Measurements from ENCODE around the gene SSH2. TPM values are rescaled to one million over a fixed set of nuclear protein-coding genes. Genes with fewer than 3 reads are reported as not detected.
A peak's percentile ranks its signal among the peaks of the same experiment; 100 is the strongest.

The SSH2 gene
- total RNA-seq, 1 experiment from 2014 or later, result 8.5 TPM

- Histone ChIP-seq H3K9me3 (ENCODE audit: low read length) (no peaks in the 10 kb centered on the region), H3K79me2 (ENCODE audit: low read length) (no peaks in the 10 kb centered on the region), H4K20me1 (ENCODE audit: low read length) (no peaks in the 10 kb centered on the region), H3K27me3 (ENCODE audit: low read length) (no peaks in the 10 kb centered on the region), H3F3A (ENCODE audit: low read length, unreplicated experiment) (no peaks in the 10 kb centered on the region), H3K36me3 (ENCODE audit: low read depth, low read length) (no peaks in the 10 kb centered on the region), H3K4me3 (ENCODE audit: low read length) (no peak overlapping the region), H3K4me1 (ENCODE audit: insufficient read depth, low read length) (peaks cover 26% of the 10 kb centered on the region), H3K9me2 (replicated peaks; ENCODE audit: low read length) (no peaks in the 10 kb centered on the region), H3K4me2 (ENCODE audit: low read length) (no peak overlapping the region), H2AFZ (ENCODE audit: low read length) (no peak overlapping the region), H3K9ac (ENCODE audit: low read length) (no peak overlapping the region), H3K27ac (ENCODE audit: low read length) (no peak overlapping the region)
- ChIA-PET CTCF (no interaction called here), POLR2A (ENCODE audit: unreplicated experiment) (interaction anchor here (0.6 kb wide), 1 partner anchor 195 kb away, joined by 4 read pairs; no protein-coding TSS in a partner anchor)
- TF ChIP-seq EZH2 (IDR thresholded peaks at IDR 0.05; ENCODE audit: low read length, unreplicated experiment) (no peak), EZH2phosphoT487 (IDR thresholded peaks at IDR 0.05; ENCODE audit: borderline replicate concordance, low read length) (no peak)
- TF ChIP-seq, protein P1, sequence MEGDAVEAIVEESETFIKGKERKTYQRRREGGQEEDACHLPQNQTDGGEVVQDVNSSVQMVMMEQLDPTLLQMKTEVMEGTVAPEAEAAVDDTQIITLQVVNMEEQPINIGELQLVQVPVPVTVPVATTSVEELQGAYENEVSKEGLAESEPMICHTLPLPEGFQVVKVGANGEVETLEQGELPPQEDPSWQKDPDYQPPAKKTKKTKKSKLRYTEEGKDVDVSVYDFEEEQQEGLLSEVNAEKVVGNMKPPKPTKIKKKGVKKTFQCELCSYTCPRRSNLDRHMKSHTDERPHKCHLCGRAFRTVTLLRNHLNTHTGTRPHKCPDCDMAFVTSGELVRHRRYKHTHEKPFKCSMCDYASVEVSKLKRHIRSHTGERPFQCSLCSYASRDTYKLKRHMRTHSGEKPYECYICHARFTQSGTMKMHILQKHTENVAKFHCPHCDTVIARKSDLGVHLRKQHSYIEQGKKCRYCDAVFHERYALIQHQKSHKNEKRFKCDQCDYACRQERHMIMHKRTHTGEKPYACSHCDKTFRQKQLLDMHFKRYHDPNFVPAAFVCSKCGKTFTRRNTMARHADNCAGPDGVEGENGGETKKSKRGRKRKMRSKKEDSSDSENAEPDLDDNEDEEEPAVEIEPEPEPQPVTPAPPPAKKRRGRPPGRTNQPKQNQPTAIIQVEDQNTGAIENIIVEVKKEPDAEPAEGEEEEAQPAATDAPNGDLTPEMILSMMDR (conservative IDR thresholded peaks at IDR 0.05; ENCODE audit: low read depth, low read length), result no peak
- BruUV-seq (replicated peaks), result no TSS peak
- intact Hi-C loops (cut with micrococcal nuclease), result no loop called here
- ATAC-seq (no peak), DNase-seq (no peak)
These were observed 182.4 kb downstream of the SSH2 start for GRCh38 chr17:29747660-29748059.

GRCh38 chr17:29746669-29747068 lies 183.4 kb downstream of the SSH2 start:
- Histone ChIP-seq H3K27ac (ENCODE audit: low read length) (no peak overlapping the region), H3K9me2 (replicated peaks; ENCODE audit: low read length) (no peaks in the 10 kb centered on the region), H3K9ac (ENCODE audit: low read length) (no peak overlapping the region), H3K9me3 (ENCODE audit: low read length) (no peaks in the 10 kb centered on the region), H3K79me2 (ENCODE audit: low read length) (no peaks in the 10 kb centered on the region), H3K4me1 (ENCODE audit: insufficient read depth, low read length) (peaks cover 26% of the 10 kb centered on the region), H3F3A (ENCODE audit: low read length, unreplicated experiment) (no peaks in the 10 kb centered on the region), H3K27me3 (ENCODE audit: low read length) (no peaks in the 10 kb centered on the region), H2AFZ (ENCODE audit: low read length) (no peak overlapping the region), H3K4me2 (ENCODE audit: low read length) (no peak overlapping the region), H3K4me3 (ENCODE audit: low read length) (no peak overlapping the region), H4K20me1 (ENCODE audit: low read length) (no peaks in the 10 kb centered on the region), H3K36me3 (ENCODE audit: low read depth, low read length) (no peaks in the 10 kb centered on the region)
- ATAC-seq (no peak), DNase-seq (no peak)
- no TSS peak for BruUV-seq (replicated peaks)
- ChIA-PET CTCF (no interaction called here), POLR2A (ENCODE audit: unreplicated experiment) (interaction anchor here (0.6 kb wide), 1 partner anchor 183 kb away, joined by 6 read pairs; no protein-coding TSS in a partner anchor)
- intact Hi-C loops (cut with micrococcal nuclease), result no loop called here
- TF ChIP-seq, protein P1 (conservative IDR thresholded peaks at IDR 0.05; ENCODE audit: low read depth, low read length), result no peak
- TF ChIP-seq EZH2 (IDR thresholded peaks at IDR 0.05; ENCODE audit: low read length, unreplicated experiment) (no peak), EZH2phosphoT487 (IDR thresholded peaks at IDR 0.05; ENCODE audit: borderline replicate concordance, low read length) (no peak)

DNA sequence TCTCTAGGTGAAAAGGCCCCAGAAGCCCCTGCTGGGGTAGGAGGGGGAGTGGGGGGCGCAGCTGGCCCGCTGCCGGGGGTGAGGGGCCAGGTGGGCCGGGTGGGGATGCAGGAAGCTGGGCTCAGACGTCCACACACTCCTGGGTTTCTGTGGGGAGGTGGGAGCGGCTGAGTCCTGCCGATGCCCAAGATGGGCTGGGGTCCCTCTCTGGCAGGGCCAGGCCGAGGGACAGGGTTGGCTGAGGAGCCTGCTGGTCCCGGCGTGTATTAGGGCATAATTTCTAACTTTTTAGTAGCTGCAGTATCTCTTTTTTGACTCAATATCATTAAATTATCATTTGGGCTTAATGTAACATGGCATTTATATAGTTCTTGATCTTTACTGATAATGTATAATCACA lies 185.9 kb downstream of the SSH2 start:
- Histone ChIP-seq H3K27me3 (ENCODE audit: low read length) (no peaks in the 10 kb centered on the region), H3K9me2 (replicated peaks; ENCODE audit: low read length) (no peaks in the 10 kb centered on the region), H3K36me3 (ENCODE audit: low read depth, low read length) (no peaks in the 10 kb centered on the region), H3K9ac (ENCODE audit: low read length) (no peak overlapping the region), H3F3A (ENCODE audit: low read length, unreplicated experiment) (no peaks in the 10 kb centered on the region), H2AFZ (ENCODE audit: low read length) (no peak overlapping the region), H3K4me3 (ENCODE audit: low read length) (no peak overlapping the region), H4K20me1 (ENCODE audit: low read length) (no peaks in the 10 kb centered on the region), H3K4me2 (ENCODE audit: low read length) (peak overlapping the region; percentile 39), H3K79me2 (ENCODE audit: low read length) (no peaks in the 10 kb centered on the region), H3K9me3 (ENCODE audit: low read length) (no peaks in the 10 kb centered on the region), H3K4me1 (ENCODE audit: insufficient read depth, low read length) (peaks cover 19% of the 10 kb centered on the region), H3K27ac (ENCODE audit: low read length) (peak overlapping the region; percentile 65)
- POLR2A ChIA-PET (ENCODE audit: unreplicated experiment), result interaction anchor here (0.5 to 0.7 kb wide), 3 partner anchors 79 to 348 kb away, joined by 3 read pairs; no protein-coding TSS in a partner anchor
- ATAC-seq, result no peak
- CTCF ChIA-PET, result no interaction called here
- no peak for DNase-seq
- intact Hi-C loops (cut with micrococcal nuclease), result loop anchor here (1.0 kb wide), 1 partner anchor 105 kb away; no protein-coding TSS in a partner anchor
- BruUV-seq (replicated peaks), result no TSS peak
- no peak for TF ChIP-seq EZH2phosphoT487 (IDR thresholded peaks at IDR 0.05; ENCODE audit: borderline replicate concordance, low read length)
- TF ChIP-seq EZH2 (IDR thresholded peaks at IDR 0.05; ENCODE audit: low read length, unreplicated experiment), result no peak
- TF ChIP-seq, protein P1 (conservative IDR thresholded peaks at IDR 0.05; ENCODE audit: low read depth, low read length), result no peak

Measured in PC-3 (cell line).